HG03060 (cell line): Measurements from ENCODE around the gene FOXO3.
"Not testable (repeated sequence)": the region's sequence is repeated elsewhere in the genome, so short reads cannot be mapped to it uniquely, and the experiment has no call there.

Experiments used
- ATAC-seq: cut with Tn5 transposase; IDR thresholded peaks from one replicate; pipeline ENCODE4 v1.9.1; 2021; ENCODE audit warnings: low read depth, moderate number of reproducible peaks; ENCODE audit not compliant: unreplicated experiment

Gene FOXO3

GRCh38 chr6:108555399-108556052 lies 5.2 kb upstream of the FOXO3 start:
- no peak for ATAC-seq

- ATAC-seq = no peak
Observed at GRCh38 chr6:108556250-108556649, 4.5 kb upstream of the FOXO3 start.

- no peak for ATAC-seq
Observed at GRCh38 chr6:108556866-108557493, 3.7 kb upstream of the FOXO3 start.

- ATAC-seq = no peak
Observed at GRCh38 chr6:108557494-108558371, 3.0 kb upstream of the FOXO3 start.

GRCh38 chr6:108558372-108559096 lies 2.2 kb upstream of the FOXO3 start:
- peak; percentile 75 for ATAC-seq

GRCh38 chr6:108559097-108559883 lies 1.4 kb upstream of the FOXO3 start:
- ATAC-seq = no peak

- ATAC-seq = no peak
Observed at GRCh38 chr6:108559884-108560462, 744 bp upstream of the FOXO3 start.

GRCh38 chr6:108561309-108561647 lies 561 bp downstream of the FOXO3 start:
- ATAC-seq = not testable (repeated sequence)

GRCh38 chr6:108561742-108562502 lies 1.2 kb downstream of the FOXO3 start:
- no peak for ATAC-seq

GRCh38 chr6:108562503-108562993 lies 1.8 kb downstream of the FOXO3 start:
- ATAC-seq = no peak

GRCh38 chr6:108563292-108563691 lies 2.6 kb downstream of the FOXO3 start:
- ATAC-seq = no peak

GRCh38 chr6:108564178-108564577 lies 3.5 kb downstream of the FOXO3 start:
- no peak for ATAC-seq

- peak; percentile 80 for ATAC-seq
Observed at GRCh38 chr6:108565091-108565766, 4.5 kb downstream of the FOXO3 start.

GRCh38 chr6:108565893-108566292 lies 5.2 kb downstream of the FOXO3 start:
- no peak for ATAC-seq

- ATAC-seq = no peak
Observed at GRCh38 chr6:108566406-108566805, 5.7 kb downstream of the FOXO3 start.

GRCh38 chr6:108568101-108568500 lies 7.4 kb downstream of the FOXO3 start:
- no peak for ATAC-seq

GRCh38 chr6:108568551-108569305 lies 8.0 kb downstream of the FOXO3 start:
- ATAC-seq = no peak

- ATAC-seq = no peak
Observed at GRCh38 chr6:108570517-108570916, 9.8 kb downstream of the FOXO3 start.
